Liver (tissue), 9 donors: Measurements from ENCODE around the gene OR51L1. TPM values are rescaled to one million over a fixed set of nuclear protein-coding genes. Genes with fewer than 3 reads are reported as not detected.

Source experiments
- DNase-seq: peaks from one replicate; pipeline ENCODE4 v3.0.0-alpha.2; 2017; ENCODE audit warnings: low spot score
- H3K27ac ChIP-seq, 2 donors: one replicate each; pipeline ENCODE4 v1.7.0; 2013; ENCODE audit warnings: inconsistent platforms in 2 of 2, low read length in 2 of 2, control low read depth in 1 of 2, low read depth in 1 of 2, mild to moderate bottlenecking in 1 of 2
- H3K27me3 ChIP-seq, 4 donors: one replicate each; pipeline versions ENCODE4 v1.6.1 to v1.7.0; 2013; ENCODE audit warnings: low read length in 3 of 4, inconsistent platforms in 1 of 4, mild to moderate bottlenecking in 1 of 4, moderate library complexity in 1 of 4; ENCODE audit not compliant: control insufficient read depth in 4 of 4, insufficient read depth in 4 of 4
- H3K36me3 ChIP-seq, 4 donors: one replicate each; pipeline versions ENCODE4 v1.6.1 to v1.7.0; 2013; ENCODE audit warnings: low read length in 3 of 4, mild to moderate bottlenecking in 3 of 4, low read depth in 1 of 4, moderate library complexity in 1 of 4; ENCODE audit not compliant: control insufficient read depth in 4 of 4, insufficient read depth in 3 of 4
- H3K4me1 ChIP-seq, 4 donors: one replicate each; pipeline versions ENCODE4 v1.6.1 to v1.7.0; 2013; ENCODE audit warnings: low read length in 3 of 4, mild to moderate bottlenecking in 3 of 4, moderate library complexity in 1 of 4; ENCODE audit not compliant: control insufficient read depth in 4 of 4, insufficient read depth in 4 of 4
- H3K4me3 ChIP-seq, 3 donors: one replicate each; pipeline versions ENCODE4 v1.6.1 to v1.7.0; 2013; ENCODE audit warnings: low read length in 3 of 3, control low read depth in 1 of 3, low read depth in 1 of 3, mild to moderate bottlenecking in 1 of 3
- H3K9ac ChIP-seq, 2 donors: one replicate each; pipeline ENCODE4 v1.7.0; 2013; ENCODE audit warnings: low read length in 2 of 2, mild to moderate bottlenecking in 2 of 2, moderate library complexity in 2 of 2, control low read depth in 1 of 2, low read depth in 1 of 2
- H3K9me3 ChIP-seq, 4 donors: one replicate each; pipeline versions ENCODE4 v1.6.1 to v1.7.0; 2013; ENCODE audit warnings: low read length in 3 of 4; ENCODE audit not compliant: control insufficient read depth in 4 of 4
- EGR1 ChIP-seq, 2 donors: IDR thresholded peaks; 2 replicates each; pipeline ENCODE4 v1.6.1; 2016 to 2018; ENCODE audit warnings: antibody characterized with exemption in 2 of 2, low read depth in 2 of 2
- FOXA2 ChIP-seq: IDR thresholded peaks from 2 replicates; pipeline ENCODE4 v1.6.1; 2016; ENCODE audit warnings: antibody characterized with exemption
- GABPA ChIP-seq, 2 donors: IDR thresholded peaks in 1 of 2; conservative IDR thresholded peaks in 1 of 2; 2 replicates each; pipeline ENCODE4 v1.6.1; 2016; ENCODE audit warnings: antibody characterized with exemption in 2 of 2, mild to moderate bottlenecking in 1 of 2, moderate library complexity in 1 of 2
- HNF4A ChIP-seq, 2 donors: conservative IDR thresholded peaks; 2 replicates each; pipeline ENCODE4 v1.6.1; 2016; ENCODE audit warnings: antibody characterized with exemption in 2 of 2, mild to moderate bottlenecking in 2 of 2
- RAD21 ChIP-seq, 2 donors: IDR thresholded peaks; 2 replicates each; pipeline ENCODE4 v1.6.1; 2016; ENCODE audit warnings: antibody characterized with exemption in 2 of 2, mild to moderate bottlenecking in 2 of 2
- RXRA ChIP-seq, 2 donors: IDR thresholded peaks; 2 replicates each; pipeline ENCODE4 v1.6.1; 2017 to 2018; ENCODE audit warnings: antibody characterized with exemption in 2 of 2, mild to moderate bottlenecking in 1 of 2
- WGBS: extraction: QIAGEN DNeasy Blood & Tissue Kit; methylation state at CpG from one replicate; pipeline ENCODE4 v1.1.7; 2013; 5-methylcytosine and 5-hydroxymethylcytosine counted together
- polyA plus RNA-seq, 2 donors: library from polyadenylated mRNA; stranded (reverse) in 1 of 2; unstranded in 1 of 2; fragments of 200-250 nt in 1 of 2; fragments of >200 nt in 1 of 2; fragmentation: Nextera tagmentation in 1 of 2; extraction: Ambion mirVana in 1 of 2; gene quantifications; one replicate each; pipeline versions ENCODE4 v1.2.1 to v1.2.3, GENCODE V29; 2013 to 2015
- total RNA-seq, 2 donors: library from RNA; depleted of rRNA; stranded (reverse); fragments of >200 nt; gene quantifications; one replicate each; pipeline ENCODE4 v1.2.3, GENCODE V29; 2014
- TF ChIP-seq, protein P1 (sequence below): IDR thresholded peaks from 2 replicates; pipeline ENCODE4 v1.6.1; 2016; ENCODE audit warnings: antibody characterized with exemption
- TF ChIP-seq, protein P2 (sequence below): fragments of 150-350 bp; IDR thresholded peaks from 2 replicates; pipeline ENCODE4 v1.5.1; 2017; ENCODE audit warnings: improper control_type of control experiment, low read depth, low read length; ENCODE audit not compliant: missing input control
- TF ChIP-seq, protein P3 (sequence below): IDR thresholded peaks from 2 replicates; pipeline ENCODE4 v1.6.1; 2016; ENCODE audit warnings: antibody characterized with exemption, mild to moderate bottlenecking
- donor health status: healthy.
- donor health status: healthy.
- donor health status: healthy.
- donor health status: healthy.
- donor health status: healthy.

The OR51L1 gene
- total and polyA plus RNA-seq, 4 donors = not detected

DNA sequence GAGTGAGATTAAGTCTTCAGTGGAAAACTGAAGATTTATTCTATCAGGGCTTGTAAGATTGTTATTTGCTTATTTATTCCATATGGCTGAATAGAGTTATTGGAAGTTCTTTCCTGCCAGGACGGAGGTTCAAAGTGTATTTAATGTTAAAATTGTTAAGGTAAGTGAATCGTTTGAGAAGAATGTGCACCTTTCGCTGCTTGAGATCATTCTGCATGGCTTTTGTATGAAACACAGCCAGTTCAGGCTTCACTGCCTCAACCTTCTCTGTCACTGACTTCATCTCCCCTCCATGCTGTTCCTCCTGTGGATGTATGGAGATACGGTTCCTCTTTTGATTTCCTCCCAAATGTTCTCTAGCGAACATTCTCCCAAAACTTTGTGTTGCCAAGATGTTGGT is 19.2 kb upstream of the OR51L1 start:
- H3K4me3 ChIP-seq = no peak overlapping the region
- peaks cover 0 to 5% (median 0%) of the 10 kb centered on the region in 4 donors for H3K27me3 ChIP-seq
- H3K9me3 ChIP-seq = no peaks in the 10 kb centered on the region
- TF ChIP-seq, protein P1, sequence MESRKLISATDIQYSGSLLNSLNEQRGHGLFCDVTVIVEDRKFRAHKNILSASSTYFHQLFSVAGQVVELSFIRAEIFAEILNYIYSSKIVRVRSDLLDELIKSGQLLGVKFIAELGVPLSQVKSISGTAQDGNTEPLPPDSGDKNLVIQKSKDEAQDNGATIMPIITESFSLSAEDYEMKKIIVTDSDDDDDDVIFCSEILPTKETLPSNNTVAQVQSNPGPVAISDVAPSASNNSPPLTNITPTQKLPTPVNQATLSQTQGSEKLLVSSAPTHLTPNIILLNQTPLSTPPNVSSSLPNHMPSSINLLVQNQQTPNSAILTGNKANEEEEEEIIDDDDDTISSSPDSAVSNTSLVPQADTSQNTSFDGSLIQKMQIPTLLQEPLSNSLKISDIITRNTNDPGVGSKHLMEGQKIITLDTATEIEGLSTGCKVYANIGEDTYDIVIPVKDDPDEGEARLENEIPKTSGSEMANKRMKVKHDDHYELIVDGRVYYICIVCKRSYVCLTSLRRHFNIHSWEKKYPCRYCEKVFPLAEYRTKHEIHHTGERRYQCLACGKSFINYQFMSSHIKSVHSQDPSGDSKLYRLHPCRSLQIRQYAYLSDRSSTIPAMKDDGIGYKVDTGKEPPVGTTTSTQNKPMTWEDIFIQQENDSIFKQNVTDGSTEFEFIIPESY = no peak
- no peak for TF ChIP-seq FOXA2
- TF ChIP-seq RAD21 (IDR thresholded peaks at IDR 0.05) = no peak
- TF ChIP-seq HNF4A (conservative IDR thresholded peaks at IDR 0.05) = no peak
- no peak for TF ChIP-seq GABPA (IDR thresholded peaks at IDR 0.05 in 1 of 2, conservative IDR thresholded peaks at IDR 0.05 in 1 of 2)
- TF ChIP-seq RXRA (IDR thresholded peaks at IDR 0.05) = no peak
- H3K4me1 ChIP-seq = no peaks in the 10 kb centered on the region
- H3K9ac ChIP-seq = no peak overlapping the region
- WGBS = 85% methylated on average over 5 of the region's 5 CpGs
- no peak overlapping the region for H3K27ac ChIP-seq
- H3K36me3 ChIP-seq = no peaks in the 10 kb centered on the region
- DNase-seq = no peak

DNA sequence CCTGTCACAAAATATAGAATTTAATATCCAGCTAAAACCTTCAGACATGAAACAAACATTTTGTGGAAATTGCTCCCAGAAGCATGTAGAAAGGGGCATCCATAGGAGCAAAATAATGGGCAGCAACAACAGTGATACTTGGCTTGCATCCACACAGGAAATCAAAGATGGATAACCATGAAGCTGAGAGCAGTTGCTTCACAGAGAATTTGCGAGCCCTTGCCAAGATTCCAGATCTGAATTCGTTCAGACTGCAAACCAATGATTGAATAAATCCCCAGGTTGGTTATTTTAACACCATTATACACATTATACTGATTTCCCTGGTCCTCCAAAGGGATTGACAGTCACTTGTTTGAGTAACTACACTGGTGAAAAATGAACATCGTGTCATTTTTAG is 15.6 kb upstream of the OR51L1 start:
- WGBS = 62% methylated on average over 3 of the region's 3 CpGs
- Histone ChIP-seq H3K9ac (no peak overlapping the region), H3K4me1 (no peaks in the 10 kb centered on the region), H3K36me3 (no peaks in the 10 kb centered on the region), H3K4me3 (no peak overlapping the region), H3K9me3 (no peaks in the 10 kb centered on the region), H3K27ac (no peak overlapping the region), H3K27me3 (no peaks in the 10 kb centered on the region)
- TF ChIP-seq, protein P2, sequence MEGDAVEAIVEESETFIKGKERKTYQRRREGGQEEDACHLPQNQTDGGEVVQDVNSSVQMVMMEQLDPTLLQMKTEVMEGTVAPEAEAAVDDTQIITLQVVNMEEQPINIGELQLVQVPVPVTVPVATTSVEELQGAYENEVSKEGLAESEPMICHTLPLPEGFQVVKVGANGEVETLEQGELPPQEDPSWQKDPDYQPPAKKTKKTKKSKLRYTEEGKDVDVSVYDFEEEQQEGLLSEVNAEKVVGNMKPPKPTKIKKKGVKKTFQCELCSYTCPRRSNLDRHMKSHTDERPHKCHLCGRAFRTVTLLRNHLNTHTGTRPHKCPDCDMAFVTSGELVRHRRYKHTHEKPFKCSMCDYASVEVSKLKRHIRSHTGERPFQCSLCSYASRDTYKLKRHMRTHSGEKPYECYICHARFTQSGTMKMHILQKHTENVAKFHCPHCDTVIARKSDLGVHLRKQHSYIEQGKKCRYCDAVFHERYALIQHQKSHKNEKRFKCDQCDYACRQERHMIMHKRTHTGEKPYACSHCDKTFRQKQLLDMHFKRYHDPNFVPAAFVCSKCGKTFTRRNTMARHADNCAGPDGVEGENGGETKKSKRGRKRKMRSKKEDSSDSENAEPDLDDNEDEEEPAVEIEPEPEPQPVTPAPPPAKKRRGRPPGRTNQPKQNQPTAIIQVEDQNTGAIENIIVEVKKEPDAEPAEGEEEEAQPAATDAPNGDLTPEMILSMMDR = no peak
- TF ChIP-seq, protein P3, sequence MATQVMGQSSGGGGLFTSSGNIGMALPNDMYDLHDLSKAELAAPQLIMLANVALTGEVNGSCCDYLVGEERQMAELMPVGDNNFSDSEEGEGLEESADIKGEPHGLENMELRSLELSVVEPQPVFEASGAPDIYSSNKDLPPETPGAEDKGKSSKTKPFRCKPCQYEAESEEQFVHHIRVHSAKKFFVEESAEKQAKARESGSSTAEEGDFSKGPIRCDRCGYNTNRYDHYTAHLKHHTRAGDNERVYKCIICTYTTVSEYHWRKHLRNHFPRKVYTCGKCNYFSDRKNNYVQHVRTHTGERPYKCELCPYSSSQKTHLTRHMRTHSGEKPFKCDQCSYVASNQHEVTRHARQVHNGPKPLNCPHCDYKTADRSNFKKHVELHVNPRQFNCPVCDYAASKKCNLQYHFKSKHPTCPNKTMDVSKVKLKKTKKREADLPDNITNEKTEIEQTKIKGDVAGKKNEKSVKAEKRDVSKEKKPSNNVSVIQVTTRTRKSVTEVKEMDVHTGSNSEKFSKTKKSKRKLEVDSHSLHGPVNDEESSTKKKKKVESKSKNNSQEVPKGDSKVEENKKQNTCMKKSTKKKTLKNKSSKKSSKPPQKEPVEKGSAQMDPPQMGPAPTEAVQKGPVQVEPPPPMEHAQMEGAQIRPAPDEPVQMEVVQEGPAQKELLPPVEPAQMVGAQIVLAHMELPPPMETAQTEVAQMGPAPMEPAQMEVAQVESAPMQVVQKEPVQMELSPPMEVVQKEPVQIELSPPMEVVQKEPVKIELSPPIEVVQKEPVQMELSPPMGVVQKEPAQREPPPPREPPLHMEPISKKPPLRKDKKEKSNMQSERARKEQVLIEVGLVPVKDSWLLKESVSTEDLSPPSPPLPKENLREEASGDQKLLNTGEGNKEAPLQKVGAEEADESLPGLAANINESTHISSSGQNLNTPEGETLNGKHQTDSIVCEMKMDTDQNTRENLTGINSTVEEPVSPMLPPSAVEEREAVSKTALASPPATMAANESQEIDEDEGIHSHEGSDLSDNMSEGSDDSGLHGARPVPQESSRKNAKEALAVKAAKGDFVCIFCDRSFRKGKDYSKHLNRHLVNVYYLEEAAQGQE = no peak
- TF ChIP-seq EGR1 (IDR thresholded peaks at IDR 0.05; ENCODE audit: low read depth in 2 of 2) = no peak
- no peak for DNase-seq

DNA sequence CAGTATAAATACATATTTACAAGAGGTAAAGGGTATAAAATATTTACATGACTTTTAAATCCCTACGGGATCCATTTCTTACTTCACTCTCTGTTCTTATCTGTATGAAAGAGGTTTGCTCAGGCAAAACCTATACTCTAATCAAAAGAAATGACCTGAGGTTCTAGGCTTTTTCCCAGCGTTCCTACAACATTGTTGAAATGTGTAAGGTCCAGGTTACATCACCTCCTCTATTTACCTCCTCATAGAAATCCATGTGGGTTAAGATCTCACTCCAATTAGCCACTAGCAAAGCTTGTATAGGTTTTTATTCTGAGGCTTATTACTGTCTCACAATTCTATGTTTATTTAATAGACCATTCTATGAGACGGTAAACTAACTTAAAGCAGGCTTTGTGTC is 12.0 kb upstream of the OR51L1 start:
- no peaks in the 10 kb centered on the region for H3K4me1 ChIP-seq
- no peaks in the 10 kb centered on the region for H3K36me3 ChIP-seq
- no peak for DNase-seq
- no peak overlapping the region for H3K27ac ChIP-seq
- no peak overlapping the region for H3K4me3 ChIP-seq
- H3K27me3 ChIP-seq = no peaks in the 10 kb centered on the region
- 56% methylated on average over 3 of the region's 3 CpGs for WGBS
- no peaks in the 10 kb centered on the region for H3K9me3 ChIP-seq
- no peak overlapping the region for H3K9ac ChIP-seq
- TF ChIP-seq, protein P2 = no peak
- peak in 1 of 2 donors; percentile 41 for TF ChIP-seq HNF4A (conservative IDR thresholded peaks at IDR 0.05)
